ENCODE results near the gene PDXP. TPM values are rescaled to one million over a fixed set of nuclear protein-coding genes. Genes with fewer than 3 reads are reported as not detected.

The PDXP gene
- total and polyA plus RNA-seq, 9 of the 15 experiments (the other 6 are each of a cell fraction or from before 2014, with no cell fraction given) = 7.9 to 54.2 (median 38.8) TPM

DNA sequence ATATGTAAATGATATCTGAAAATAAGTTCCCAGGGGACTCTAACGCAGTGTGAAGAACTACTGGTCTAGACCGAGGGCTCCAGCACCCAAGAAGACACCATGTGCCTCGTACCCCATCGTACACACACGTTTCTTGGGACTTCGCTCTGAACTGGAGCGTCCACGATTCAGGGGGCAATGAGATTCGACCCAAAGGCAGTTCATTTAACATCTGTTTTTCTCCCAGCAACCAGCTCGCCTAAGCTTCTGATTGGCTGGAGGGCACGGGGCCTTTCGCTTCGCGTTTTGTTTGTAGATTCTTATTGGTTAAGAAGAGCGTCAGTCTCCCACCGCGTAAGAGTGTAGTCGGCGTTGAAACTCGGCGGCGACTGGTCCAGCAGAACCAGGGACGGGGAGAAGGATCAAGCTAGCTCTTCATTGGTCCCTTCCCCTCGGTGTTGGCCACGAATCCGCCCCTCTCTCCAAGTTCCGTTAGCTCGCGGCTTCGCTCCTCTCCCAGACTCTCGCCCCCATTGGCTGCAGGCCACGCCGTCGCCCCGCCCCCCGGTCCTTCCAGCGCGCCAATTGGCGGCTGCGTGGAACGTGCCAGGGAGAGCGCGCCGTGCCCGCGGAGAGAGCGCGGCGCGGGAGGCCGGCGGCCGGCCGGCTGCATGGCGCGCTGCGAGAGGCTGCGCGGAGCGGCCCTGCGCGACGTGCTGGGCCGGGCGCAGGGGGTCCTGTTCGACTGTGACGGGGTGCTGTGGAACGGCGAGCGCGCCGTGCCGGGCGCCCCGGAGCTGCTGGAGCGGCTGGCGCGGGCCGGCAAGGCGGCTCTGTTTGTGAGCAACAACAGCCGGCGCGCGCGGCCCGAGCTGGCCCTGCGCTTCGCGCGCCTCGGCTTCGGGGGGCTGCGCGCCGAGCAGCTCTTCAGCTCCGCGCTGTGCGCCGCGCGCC, at the start of gene PDXP (continued):
- TF ChIP-seq ZNF586 (CRISPR knock-in tag; conservative IDR thresholded peaks at IDR 0.05) = no peak
- TF ChIP-seq ATF1 (CRISPR knock-in tag; IDR thresholded peaks at IDR 0.05) = no peak
- TF ChIP-seq ATF1 (tag; IDR thresholded peaks at IDR 0.05) = peak; percentile 97
- TF ChIP-seq, protein P1, sequence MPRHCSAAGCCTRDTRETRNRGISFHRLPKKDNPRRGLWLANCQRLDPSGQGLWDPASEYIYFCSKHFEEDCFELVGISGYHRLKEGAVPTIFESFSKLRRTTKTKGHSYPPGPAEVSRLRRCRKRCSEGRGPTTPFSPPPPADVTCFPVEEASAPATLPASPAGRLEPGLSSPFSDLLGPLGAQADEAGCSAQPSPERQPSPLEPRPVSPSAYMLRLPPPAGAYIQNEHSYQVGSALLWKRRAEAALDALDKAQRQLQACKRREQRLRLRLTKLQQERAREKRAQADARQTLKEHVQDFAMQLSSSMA (CRISPR knock-in tag; IDR thresholded peaks at IDR 0.05) = 0 out of 2 replicates have a peak, but pooled peaks have one; percentile 33
- TF ChIP-seq, protein P2, sequence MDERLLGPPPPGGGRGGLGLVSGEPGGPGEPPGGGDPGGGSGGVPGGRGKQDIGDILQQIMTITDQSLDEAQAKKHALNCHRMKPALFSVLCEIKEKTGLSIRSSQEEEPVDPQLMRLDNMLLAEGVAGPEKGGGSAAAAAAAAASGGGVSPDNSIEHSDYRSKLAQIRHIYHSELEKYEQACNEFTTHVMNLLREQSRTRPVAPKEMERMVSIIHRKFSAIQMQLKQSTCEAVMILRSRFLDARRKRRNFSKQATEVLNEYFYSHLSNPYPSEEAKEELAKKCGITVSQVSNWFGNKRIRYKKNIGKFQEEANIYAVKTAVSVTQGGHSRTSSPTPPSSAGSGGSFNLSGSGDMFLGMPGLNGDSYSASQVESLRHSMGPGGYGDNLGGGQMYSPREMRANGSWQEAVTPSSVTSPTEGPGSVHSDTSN (CRISPR knock-in tag; IDR thresholded peaks at IDR 0.05; ENCODE audit: low read depth) = peak; percentile 92
- TF ChIP-seq, protein P2 (tag; conservative IDR thresholded peaks at IDR 0.05; ENCODE audit: low read depth) = peak; percentile 99
- TF ChIP-seq SP2 (IDR thresholded peaks at IDR 0.05; ENCODE audit: extremely low read depth, low read depth, low read length, poor library complexity, severe bottlenecking) = peak; percentile 75
- TF ChIP-seq MLLT1 (IDR thresholded peaks at IDR 0.05) = peak in 1 of 2 experiments; percentile 55; a peak in 1 of 4 replicates
- peak; percentile 67; the same call in 1 of the 2 replicates for TF ChIP-seq GATAD2B (IDR thresholded peaks at IDR 0.05; ENCODE audit: borderline replicate concordance)
- peak; percentile 95 for TF ChIP-seq NFYB (IDR thresholded peaks at IDR 0.05; ENCODE audit: extremely low read depth, insufficient read length)
- no peak for TF ChIP-seq CCAR2 (IDR thresholded peaks at IDR 0.05; ENCODE audit: low read depth, low read length)
- no peak for TF ChIP-seq PML (IDR thresholded peaks at IDR 0.05; ENCODE audit: low read length)
- TF ChIP-seq NRF1 (conservative IDR thresholded peaks at IDR 0.05 in 1 of 2, IDR thresholded peaks at IDR 0.05 in 1 of 2) = peak; percentile 50 to 63; a peak in 3 of 4 replicates
- TF ChIP-seq TEAD1 (CRISPR knock-in tag; IDR thresholded peaks at IDR 0.05) = peak in 1 of 2 experiments; percentile 43; a peak in 1 of 4 replicates
- peak; percentile 44; the same call in 1 of the 2 replicates for TF ChIP-seq GABPB1 (CRISPR knock-in tag; IDR thresholded peaks at IDR 0.05)
- TF ChIP-seq EP400 (IDR thresholded peaks at IDR 0.05) = peak; percentile 61
- peak; percentile 95 for TF ChIP-seq BHLHE40 (IDR thresholded peaks at IDR 0.05; ENCODE audit: low read length)
- TF ChIP-seq RFX5 (IDR thresholded peaks at IDR 0.05; ENCODE audit: low read depth, low read length) = peak; percentile 97
- peak in 1 of 2 experiments; percentile 61; a peak in 2 of 4 replicates for TF ChIP-seq ZNF639 (CRISPR knock-in tag; conservative IDR thresholded peaks at IDR 0.05 in 1 of 2, IDR thresholded peaks at IDR 0.05 in 1 of 2)
- peak; percentile 54 for TF ChIP-seq KDM5B (IDR thresholded peaks at IDR 0.05; ENCODE audit: insufficient replicate concordance, low read depth, low read length)
- peak; percentile 70 for TF ChIP-seq POLR2A (conservative IDR thresholded peaks at IDR 0.05)
